SK-N-SH treated with all-trans-retinoic acid at 6 μM for 48 hours (cell line): ENCODE measurements around the gene XYLB.

Experiments
- ARNTL ChIP-seq: fragments of 450-650 bp; formaldehyde crosslinking; IDR thresholded peaks from 2 replicates; pipeline ENCODE4 v1.5.0; 2020; ENCODE audit warnings: low read depth, mild to moderate bottlenecking, moderate library complexity, borderline replicate concordance
- BACH2 ChIP-seq: fragments of 250-450 bp; sonication (Bioruptor Pico); IDR thresholded peaks from 2 replicates; pipeline ENCODE4 v1.9.0; 2021; ENCODE audit warnings: mild to moderate bottlenecking, borderline replicate concordance
- CREB5 ChIP-seq: fragments of 250-450 bp; sonication (Bioruptor Pico); IDR thresholded peaks from 2 replicates; pipeline ENCODE4 v1.5.1; 2020; ENCODE audit warnings: low read depth, mild to moderate bottlenecking, moderate library complexity
- ESRRG ChIP-seq: fragments of 250-450 bp; sonication (Bioruptor Pico); IDR thresholded peaks from 2 replicates; pipeline ENCODE4 v1.6.1; 2021; ENCODE audit warnings: mild to moderate bottlenecking
- PATZ1 ChIP-seq: fragments of 250-450 bp; sonication (Bioruptor Pico); IDR thresholded peaks from 2 replicates; pipeline ENCODE4 v1.8.0; 2020; ENCODE audit warnings: mild to moderate bottlenecking, moderate library complexity, borderline replicate concordance
- RARB ChIP-seq: fragments of 250-450 bp; sonication (Bioruptor Pico); IDR thresholded peaks from 2 replicates; pipeline ENCODE4 v1.8.0; 2021; ENCODE audit warnings: mild to moderate bottlenecking, moderate library complexity
- TSHZ2 ChIP-seq: fragments of 250-450 bp; sonication (Bioruptor Pico); IDR thresholded peaks from 2 replicates; pipeline ENCODE4 v1.5.0; 2020; ENCODE audit warnings: mild to moderate bottlenecking, moderate library complexity
- ZC3H10 ChIP-seq: fragments of 250-450 bp; sonication (Bioruptor Pico); IDR thresholded peaks from 2 replicates; pipeline ENCODE4 v1.5.1; 2021; ENCODE audit warnings: mild to moderate bottlenecking, moderate library complexity
- ZFP3 ChIP-seq: fragments of 250-450 bp; sonication (Bioruptor Pico); IDR thresholded peaks from 2 replicates; pipeline ENCODE4 v1.5.0; 2020; ENCODE audit warnings: mild to moderate bottlenecking, moderate library complexity
- ZFP30 ChIP-seq: fragments of 450-650 bp; formaldehyde crosslinking; IDR thresholded peaks from 2 replicates; pipeline ENCODE4 v1.5.0; 2022; ENCODE audit warnings: mild to moderate bottlenecking, moderate library complexity
- ZNF70 ChIP-seq: fragments of 450-650 bp; formaldehyde crosslinking; IDR thresholded peaks from 2 replicates; pipeline ENCODE4 v1.5.0; 2020; ENCODE audit warnings: mild to moderate bottlenecking, moderate library complexity

GRCh38 chr3:38297537-38297936 is 49.0 kb upstream of the XYLB start:
- TF ChIP-seq PATZ1 (CRISPR knock-in tag) (no peak), ZC3H10 (CRISPR knock-in tag) (no peak), RARB (CRISPR knock-in tag) (no peak), CREB5 (CRISPR knock-in tag) (no peak), ZNF70 (CRISPR knock-in tag) (no peak), TSHZ2 (no peak), ESRRG (no peak), ZFP3 (CRISPR knock-in tag) (no peak), ZFP30 (CRISPR knock-in tag) (no peak), ARNTL (CRISPR knock-in tag) (no peak), BACH2 (CRISPR knock-in tag) (no peak)
